CD4-positive, alpha-beta T cell (primary cell): ENCODE results near the gene DCAF4L1. TPM values are rescaled to one million over a fixed set of nuclear protein-coding genes. Genes with fewer than 3 reads are reported as not detected.

Experiments used
- ATAC-seq: fragments of 200-7000 bp; cut with Tn5 transposase; one replicate; pipeline ENCODE4 v1.10.0; 2022; ENCODE audit warnings: mild to moderate bottlenecking; ENCODE audit not compliant: poor library complexity
- CTCF ChIA-PET: fragments of 350-600 bp; sonication (Branson Sonifier 250); formaldehyde crosslinking; loops from one replicate; lab custom pipeline; 2021; ENCODE audit warnings: antibody characterized with exemption, inconsistent platforms; lab: Charles Lee
- POLR2A ChIA-PET: fragments of 350-600 bp; sonication (Branson Sonifier 250); formaldehyde crosslinking; loops from one replicate; lab custom pipeline; 2021; ENCODE audit warnings: antibody characterized with exemption, inconsistent platforms; lab: Charles Lee
- DNase-seq, 14 experiments: peaks; one replicate each; pipeline ENCODE4 v3.0.0-alpha.2; 2013 to 2020; ENCODE audit warnings: mixed read lengths in 2 of 14
- H3K27ac ChIP-seq, 2 donors: one replicate each; pipeline versions ENCODE4 v1.5.1 to v1.7.0; 2013; ENCODE audit warnings: low read length in 2 of 2, low read depth in 1 of 2, mild to moderate bottlenecking in 1 of 2
- H3K27me3 ChIP-seq, 2 experiments: 1 replicate in 1 of 2; 2 replicates in 1 of 2; pipeline versions ENCODE4 v1.6.1 to v1.7.0; 2013; ENCODE audit warnings: low read length in 2 of 2, control low read depth in 1 of 2, mild to moderate bottlenecking in 1 of 2, moderate library complexity in 1 of 2; ENCODE audit not compliant: insufficient read depth in 2 of 2, control insufficient read depth in 1 of 2
- H3K36me3 ChIP-seq: one replicate; pipeline ENCODE4 v1.6.1; 2013; ENCODE audit warnings: low read length, control low read depth; ENCODE audit not compliant: insufficient read depth
- H3K4me1 ChIP-seq: one replicate; pipeline ENCODE4 v1.6.1; 2013; ENCODE audit warnings: low read length, control low read depth; ENCODE audit not compliant: insufficient read depth
- H3K4me3 ChIP-seq: one replicate; pipeline ENCODE4 v1.5.1; 2013; ENCODE audit warnings: mild to moderate bottlenecking, low read length, moderate library complexity
- H3K9me3 ChIP-seq, 2 experiments: 1 replicate in 1 of 2; 2 replicates in 1 of 2; pipeline versions ENCODE4 v1.6.1 to v1.7.0; 2013; ENCODE audit warnings: low read length in 2 of 2, mild to moderate bottlenecking in 2 of 2, control low read depth in 1 of 2, moderate library complexity in 1 of 2; ENCODE audit not compliant: control insufficient read depth in 1 of 2, insufficient read depth in 1 of 2
- H3K27ac Mint-ChIP-seq: one replicate; pipeline ENCODE4 v1.8.0; 2020; ENCODE audit warnings: mixed read lengths
- H3K27me3 Mint-ChIP-seq: one replicate; pipeline ENCODE4 v1.8.0; 2021; ENCODE audit warnings: mixed read lengths
- H3K36me3 Mint-ChIP-seq: one replicate; pipeline ENCODE4 v1.8.0; 2021; ENCODE audit warnings: low read depth, mixed read lengths
- H3K4me1 Mint-ChIP-seq: one replicate; pipeline ENCODE4 v1.8.0; 2021; ENCODE audit warnings: low read depth, mixed read lengths
- H3K4me3 Mint-ChIP-seq: one replicate; pipeline ENCODE4 v1.8.0; 2020; ENCODE audit warnings: mild to moderate bottlenecking, mixed read lengths
- H3K9me3 Mint-ChIP-seq: one replicate; pipeline ENCODE4 v1.8.0; 2020; ENCODE audit warnings: mixed read lengths
- CTCF ChIP-seq: fragments of 200-600 bp; IDR thresholded peaks from one replicate; pipeline ENCODE4 v1.8.0; 2022; ENCODE audit warnings: antibody characterized with exemption, mild to moderate bottlenecking
- intact Hi-C, 2 experiments: fragments of 100-400 bp; cut with DNase I in 1 of 2; cut with micrococcal nuclease in 1 of 2; formaldehyde crosslinking; loops; one replicate each; pipeline versions ENCODE4 v1.15.1 to v1.9.0; 2023 to 2025; cut with DNase I, micrococcal nuclease
- total RNA-seq, 174 experiments: library from RNA in 2 of 174; stranded (reverse) in 2 of 174; gene quantifications; one replicate each; pipeline ENCODE4 v1.2.3 and lab custom pipeline; 2021 to 2026

DCAF4L1 gene
- total RNA-seq, 2 experiments from 2014 or later, result 0.19 to 0.22 TPM

GRCh38 chr4:41977709-41978108 is 3.8 kb upstream of the DCAF4L1 start:
- H3K27me3 ChIP-seq, result no peaks in the 10 kb centered on the region
- ATAC-seq (no peak), DNase-seq (peak in 1 of 14 experiments; percentile 9)
- H3K4me1 ChIP-seq, result no peaks in the 10 kb centered on the region
- Mint-ChIP-seq H3K9me3 (no peaks in the 10 kb centered on the region), H3K4me1 (no peaks in the 10 kb centered on the region), H3K4me3 (no peak overlapping the region), H3K27ac (no peak overlapping the region), H3K27me3 (peaks cover 5% of the 10 kb centered on the region), H3K36me3 (no peaks in the 10 kb centered on the region)
- no peak overlapping the region for H3K4me3 ChIP-seq
- H3K36me3 ChIP-seq, result no peaks in the 10 kb centered on the region
- TF ChIP-seq CTCF, result no peak
- H3K9me3 ChIP-seq, result peaks cover 0 to 3% of the 10 kb centered on the region in 2 experiments
- CTCF ChIA-PET, result no interaction called here
- H3K27ac ChIP-seq, result no peak overlapping the region
- POLR2A ChIA-PET, result no interaction called here
- intact Hi-C loops, result no loop called here

- Mint-ChIP-seq H3K4me3 (no peak overlapping the region), H3K9me3 (no peaks in the 10 kb centered on the region)
- POLR2A ChIA-PET, result no interaction called here
Observed at GRCh38 chr4:41982716-41983115, 1.2 kb downstream of the DCAF4L1 start.

GRCh38 chr4:41985151-41985550 is 3.6 kb downstream of the DCAF4L1 start:
- Mint-ChIP-seq H3K4me1 (peaks cover 10% of the 10 kb centered on the region), H3K4me3 (no peak overlapping the region), H3K36me3 (peaks cover 3% of the 10 kb centered on the region), H3K27me3 (no peaks in the 10 kb centered on the region), H3K27ac (no peak overlapping the region), H3K9me3 (no peaks in the 10 kb centered on the region)
- Histone ChIP-seq H3K4me3 (no peak overlapping the region), H3K27ac (no peak overlapping the region), H3K27me3 (no peaks in the 10 kb centered on the region), H3K36me3 (no peaks in the 10 kb centered on the region), H3K4me1 (peaks cover 6% of the 10 kb centered on the region), H3K9me3 (no peaks in the 10 kb centered on the region)
- POLR2A ChIA-PET, result no interaction called here
- DNase-seq (no peak), ATAC-seq (no peak)
- intact Hi-C loops, result loop anchor here in 1 of 2 experiments (10.0 kb wide), 1 partner anchor 670 kb away; the partner anchor contains the start of gene ATP8A1
- CTCF ChIA-PET, result no interaction called here
- no peak for TF ChIP-seq CTCF

More at GRCh38 chr4:41982716-41983115, 1.2 kb downstream of the DCAF4L1 start:
- Histone ChIP-seq H3K27ac (no peak overlapping the region), H3K36me3 (no peaks in the 10 kb centered on the region), H3K4me3 (no peak overlapping the region), H3K9me3 (no peaks in the 10 kb centered on the region), H3K27me3 (no peaks in the 10 kb centered on the region), H3K4me1 (no peaks in the 10 kb centered on the region)
- intact Hi-C loops, result loop anchor here in 1 of 2 experiments (10.0 kb wide), 1 partner anchor 672 kb away; the partner anchor contains the start of gene ATP8A1
- Mint-ChIP-seq H3K27ac (no peak overlapping the region), H3K4me1 (no peaks in the 10 kb centered on the region), H3K27me3 (no peaks in the 10 kb centered on the region), H3K36me3 (no peaks in the 10 kb centered on the region)
- no peak for ATAC-seq
- no peak for TF ChIP-seq CTCF
- CTCF ChIA-PET, result no interaction called here
- no peak for DNase-seq
